ENCODE results near the gene BLOC1S4.
"Not testable (repeated sequence)": the region's sequence is repeated elsewhere in the genome, so short reads cannot be mapped to it uniquely, and the experiment has no call there.

BLOC1S4 gene

DNA sequence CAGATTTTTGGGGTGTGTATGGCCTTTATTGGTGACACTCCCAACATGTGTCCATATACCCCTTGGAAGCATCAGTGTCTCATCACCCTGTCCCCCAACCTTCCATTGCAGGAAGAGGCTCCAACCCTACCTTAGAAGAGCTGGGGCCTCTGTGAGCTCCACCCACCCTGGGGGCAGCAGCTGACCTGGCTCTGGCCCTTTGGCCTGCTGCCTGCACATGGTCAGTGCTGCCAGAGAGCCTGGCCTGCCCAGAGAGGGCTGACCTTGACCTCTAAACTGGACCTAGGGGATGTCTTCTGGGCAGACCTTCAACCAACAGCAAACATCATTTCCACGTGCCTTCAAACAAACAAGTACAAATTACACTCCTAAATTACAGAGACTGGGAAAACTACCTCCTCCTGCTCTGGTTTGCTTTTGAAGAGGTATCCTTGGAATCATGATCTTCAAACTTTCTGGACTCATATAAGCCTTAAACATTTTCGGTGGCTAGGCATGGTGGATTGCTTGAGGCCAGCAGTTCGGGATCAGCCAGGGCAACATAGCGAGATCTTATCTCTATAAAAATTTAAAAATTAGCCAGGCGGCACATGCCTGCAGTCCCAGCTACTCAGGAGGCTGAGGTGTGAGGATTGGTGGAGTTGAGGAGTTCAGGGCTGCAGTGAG lies 39.2 kb downstream of the BLOC1S4 start:
- H3K9me3 Mint-ChIP-seq: no peaks in the 10 kb centered on the region
- H3K4me3 Mint-ChIP-seq: no peak overlapping the region
- no peak for DNase-seq
- no peak for ATAC-seq
- no peak overlapping the region for H3K27ac Mint-ChIP-seq
- H3K27me3 Mint-ChIP-seq: no peaks in the 10 kb centered on the region
- H3K4me1 Mint-ChIP-seq: peaks cover 7% of the 10 kb centered on the region

DNA sequence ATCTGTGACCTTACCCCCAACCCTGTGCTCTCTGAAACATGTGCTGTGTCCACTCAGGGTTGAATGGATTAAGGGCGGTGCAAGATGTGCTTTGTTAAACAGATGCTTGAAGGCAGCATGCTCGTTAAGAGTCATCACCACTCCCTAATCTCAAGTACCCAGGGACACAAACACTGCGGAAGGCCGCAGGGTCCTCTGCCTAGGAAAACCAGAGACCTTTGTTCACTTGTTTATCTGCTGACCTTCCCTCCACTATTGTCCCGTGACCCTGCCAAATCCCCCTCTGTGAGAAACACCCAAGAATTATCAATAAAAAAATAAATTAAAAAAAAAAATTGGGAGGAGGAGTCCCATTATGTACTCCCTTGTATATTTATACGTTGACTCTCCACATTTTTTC lies 40.4 kb downstream of the BLOC1S4 start:
- H3K4me3 Mint-ChIP-seq, ATAC-seq, H3K27me3 Mint-ChIP-seq, H3K9me3 Mint-ChIP-seq, DNase-seq, H3K27ac Mint-ChIP-seq: not testable (repeated sequence)
- peaks cover 13% of the 10 kb centered on the region for H3K4me1 Mint-ChIP-seq

DNA sequence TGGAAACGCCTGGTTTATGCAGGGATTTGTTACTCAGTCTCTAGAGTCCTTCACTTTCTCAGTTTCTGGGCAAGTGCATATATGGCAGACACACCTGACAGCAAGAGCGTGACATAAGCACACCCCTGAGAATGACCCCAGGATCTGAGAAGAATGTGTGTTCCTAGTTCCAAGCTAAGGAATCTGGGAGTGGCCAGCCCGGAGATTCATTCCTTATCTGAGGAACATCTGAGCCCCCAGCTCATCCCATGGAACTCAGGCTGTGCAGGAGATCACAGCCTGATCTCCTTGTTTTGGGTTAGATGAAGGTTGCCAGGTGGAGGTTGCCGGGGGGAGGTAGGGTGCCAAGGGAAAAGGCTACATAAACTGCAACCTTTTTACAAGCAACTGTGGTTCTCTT lies 42.8 kb downstream of the BLOC1S4 start:
- Mint-ChIP-seq H3K27ac (peak overlapping the region in 1 of 2 donors; percentile 86), H3K4me3 (no peak overlapping the region), H3K4me1 (peaks cover 11% of the 10 kb centered on the region), H3K27me3 (no peaks in the 10 kb centered on the region), H3K9me3 (no peaks in the 10 kb centered on the region)
- ATAC-seq (no peak), DNase-seq (no peak)

DNA sequence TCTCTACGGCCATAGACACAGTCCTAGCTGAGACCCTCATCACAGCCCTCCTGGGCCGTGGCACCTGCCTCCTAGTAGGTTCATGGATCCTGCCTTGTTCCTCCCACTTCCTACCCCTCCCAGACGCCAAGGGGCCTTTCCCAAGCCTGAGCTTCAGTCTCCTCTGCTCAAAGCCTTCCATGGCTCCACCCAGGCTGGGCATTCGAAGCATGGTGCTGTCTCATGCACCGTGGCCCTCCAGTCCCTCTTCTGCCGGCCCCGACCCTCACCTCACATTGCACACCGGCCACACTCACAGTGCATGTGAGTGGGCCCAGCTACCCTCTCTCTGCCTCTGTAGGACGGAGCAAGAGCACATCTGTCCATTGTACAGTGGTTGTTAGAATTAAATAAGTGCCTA lies 44.9 kb downstream of the BLOC1S4 start:
- Mint-ChIP-seq H3K9me3 (no peaks in the 10 kb centered on the region), H3K27me3 (no peaks in the 10 kb centered on the region), H3K27ac (no peak overlapping the region), H3K4me1 (peaks cover 11% of the 10 kb centered on the region), H3K4me3 (no peak overlapping the region)
- ATAC-seq (no peak), DNase-seq (no peak)

DNA sequence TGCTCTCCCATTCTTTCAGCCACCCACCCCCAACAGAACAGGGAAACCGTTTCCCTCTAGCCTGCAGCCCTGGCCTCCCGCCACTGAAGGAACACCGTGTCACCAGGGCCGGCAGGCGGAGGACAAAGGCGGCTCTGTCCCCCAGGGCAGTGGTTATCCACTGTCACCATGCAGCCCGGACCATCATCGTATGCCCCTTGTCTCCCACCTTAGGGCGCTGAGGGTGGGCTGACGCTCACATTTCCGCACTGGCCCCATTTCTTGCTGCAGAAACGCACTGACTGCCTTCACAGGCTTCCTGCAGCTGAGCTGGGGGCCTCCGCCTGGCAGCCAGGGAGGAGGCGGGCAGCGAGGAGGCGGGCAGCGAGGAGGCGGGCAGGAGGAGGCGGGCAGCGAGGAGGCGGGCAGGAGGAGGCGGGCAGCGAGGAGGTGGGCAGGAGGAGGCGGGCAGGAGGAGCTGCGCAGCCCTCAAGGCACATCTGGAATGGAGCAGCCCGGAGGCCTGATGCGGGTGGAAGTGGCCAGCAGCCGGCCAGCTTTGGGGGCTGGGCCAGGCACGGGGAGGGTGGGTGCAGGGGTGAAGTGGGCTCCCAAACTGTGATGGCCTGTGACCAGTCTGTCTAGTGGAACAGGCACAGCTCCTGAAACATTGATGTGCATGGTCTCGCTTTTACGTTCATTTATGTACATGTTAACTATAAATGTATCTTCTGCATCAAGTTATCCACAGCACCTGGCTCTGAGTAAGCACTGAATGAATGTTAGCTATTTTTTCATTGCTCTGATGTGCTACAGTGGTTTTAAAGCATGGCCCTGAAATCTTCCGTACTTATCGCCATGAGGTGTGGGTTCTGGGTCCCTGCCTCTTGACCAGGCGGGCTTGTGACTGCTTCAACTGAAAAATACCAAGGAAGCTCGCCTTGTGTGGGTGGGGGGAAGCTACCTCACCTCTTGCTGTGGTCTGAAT lies 46.0 kb downstream of the BLOC1S4 start:
- peak overlapping the region in 1 of 2 donors; percentile 19 for H3K4me3 Mint-ChIP-seq
- H3K27me3 Mint-ChIP-seq: no peaks in the 10 kb centered on the region
- H3K9me3 Mint-ChIP-seq: no peaks in the 10 kb centered on the region
- peak; percentile 23 for ATAC-seq
- peak overlapping the region in 1 of 2 donors; percentile 84 for H3K27ac Mint-ChIP-seq
- H3K4me1 Mint-ChIP-seq: peaks cover 20% of the 10 kb centered on the region
- DNase-seq: no peak

DNA sequence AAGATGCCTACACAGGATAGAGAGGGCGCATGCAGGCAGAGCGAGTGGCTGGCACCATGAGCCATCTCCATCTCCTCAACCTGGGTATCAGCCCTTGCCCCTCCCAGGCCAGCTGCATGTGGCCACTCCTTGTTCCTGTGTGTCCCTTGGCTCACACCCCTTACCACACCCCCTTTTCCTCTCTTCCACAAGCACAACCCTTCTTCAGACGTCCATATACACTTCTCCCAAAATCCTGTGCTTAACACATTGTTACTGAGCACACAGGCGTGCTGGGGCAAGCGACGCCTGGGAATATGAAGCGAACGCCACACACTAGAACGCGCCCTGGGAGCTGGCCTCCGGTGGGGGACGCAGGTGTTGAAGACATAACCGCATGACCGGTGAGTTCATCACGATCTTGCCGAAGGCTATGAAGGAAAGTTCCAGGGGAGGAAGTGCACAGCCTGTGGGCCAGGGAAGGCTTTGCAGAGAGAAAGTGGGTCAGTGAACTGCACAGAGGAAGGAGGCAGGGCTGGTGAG lies 47.4 kb downstream of the BLOC1S4 start:
- peaks cover 35% of the 10 kb centered on the region for H3K4me1 Mint-ChIP-seq

DNA sequence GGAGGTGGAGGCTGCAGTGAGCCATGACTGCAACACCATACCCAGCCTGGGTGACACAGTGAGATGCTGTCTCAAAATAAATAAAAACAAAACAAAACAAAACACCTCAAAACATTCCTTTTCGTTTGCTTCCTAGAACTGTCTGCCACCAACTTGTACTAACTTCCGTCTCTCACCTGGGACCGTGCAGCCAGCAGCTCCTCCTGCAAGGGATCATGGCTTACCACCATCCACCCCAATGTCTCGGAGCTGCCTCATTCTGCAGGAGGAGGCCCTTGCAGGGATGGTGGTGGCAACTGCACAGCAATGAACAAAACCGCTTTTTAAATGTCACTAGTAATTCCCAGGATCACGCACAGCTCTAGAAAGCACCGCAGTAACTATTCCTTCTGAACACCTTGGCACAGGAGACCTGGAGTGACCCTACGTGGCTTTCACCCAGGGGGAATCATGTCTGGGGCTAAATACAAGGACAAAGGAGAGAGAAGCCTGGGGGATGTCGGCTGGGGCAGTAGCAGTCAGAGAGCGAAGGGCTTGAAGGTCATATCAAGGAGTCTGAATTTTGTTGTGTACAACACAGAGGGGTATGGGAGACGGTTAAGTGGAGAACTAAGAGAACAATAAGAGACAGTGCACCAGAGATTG lies 49.1 kb downstream of the BLOC1S4 start:
- H3K27ac Mint-ChIP-seq: no peak overlapping the region
- H3K9me3 Mint-ChIP-seq: no peaks in the 10 kb centered on the region
- DNase-seq (no peak), ATAC-seq (no peak)
- peaks cover 52% of the 10 kb centered on the region for H3K4me1 Mint-ChIP-seq
- no peak overlapping the region for H3K4me3 Mint-ChIP-seq
- H3K27me3 Mint-ChIP-seq: no peaks in the 10 kb centered on the region

More for the DNA sequence above, 47.4 kb downstream of the BLOC1S4 start:
- Mint-ChIP-seq H3K27ac (no peak overlapping the region), H3K4me3 (no peak overlapping the region), H3K9me3 (no peaks in the 10 kb centered on the region), H3K27me3 (no peaks in the 10 kb centered on the region)
- DNase-seq: no peak
- ATAC-seq: no peak

DNA sequence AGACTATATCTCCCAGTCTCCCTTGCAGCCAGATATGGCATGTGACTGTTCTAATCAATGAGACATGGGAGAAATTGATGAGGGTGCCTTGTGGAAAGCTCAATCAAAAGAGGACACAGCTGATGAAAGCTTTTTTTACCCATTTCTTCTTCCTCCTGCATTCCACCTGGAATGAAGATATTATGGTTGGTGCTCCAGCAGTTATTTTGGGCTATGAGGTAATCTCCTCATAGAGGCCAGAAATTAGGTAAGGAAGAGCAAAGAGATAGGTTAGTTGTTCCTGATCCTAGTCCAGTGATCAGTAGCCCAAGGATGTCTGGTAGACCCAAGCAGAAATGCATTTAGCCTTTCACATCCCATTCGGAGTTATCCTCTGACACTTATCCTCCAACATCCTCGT lies 49.7 kb downstream of the BLOC1S4 start:
- DNase-seq: no peak
- no peak overlapping the region for H3K4me3 Mint-ChIP-seq
- no peak overlapping the region for H3K27ac Mint-ChIP-seq
- no peaks in the 10 kb centered on the region for H3K9me3 Mint-ChIP-seq
- H3K27me3 Mint-ChIP-seq: no peaks in the 10 kb centered on the region
- ATAC-seq: no peak
- peaks cover 57% of the 10 kb centered on the region for H3K4me1 Mint-ChIP-seq

Measured in stimulated activated naive CD8-positive, alpha-beta T cell treated with anti-CD3 and anti-CD28 coated beads, Interleukin-15, amount 100 ng/mL, for 72 hours (primary cell).